GM21619 (cell line): Measurements from ENCODE around the gene HOXD9.

Experiments
- ATAC-seq: cut with Tn5 transposase; IDR thresholded peaks from one replicate; pipeline ENCODE4 v1.9.1; 2021; ENCODE audit not compliant: unreplicated experiment

HOXD9 gene

GRCh38 chr2:176164611-176165369 is 42.3 kb downstream of the HOXD9 start:
- ATAC-seq, result no peak

GRCh38 chr2:176165370-176166050 is 43.0 kb downstream of the HOXD9 start:
- ATAC-seq, result no peak

DNA sequence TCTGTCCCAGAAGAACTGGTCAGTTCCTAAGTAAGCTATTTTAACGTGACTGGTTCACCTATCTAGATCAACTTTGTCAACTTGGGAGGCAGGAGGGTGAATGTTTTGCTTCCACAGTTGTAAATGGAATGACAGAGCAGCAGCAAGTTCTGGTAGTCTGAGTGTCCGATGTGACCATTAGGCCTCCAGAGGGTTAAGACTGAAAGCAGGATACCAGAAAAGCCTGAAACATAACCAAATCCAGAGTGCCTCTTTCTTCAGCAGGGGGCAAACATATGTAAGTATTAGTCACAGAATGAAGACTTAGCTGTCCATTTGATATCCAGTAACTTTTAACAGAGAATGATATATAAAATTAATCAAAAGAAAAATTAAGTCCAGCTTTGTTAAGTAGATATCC is 43.8 kb downstream of the HOXD9 start:
- no peak for ATAC-seq

DNA sequence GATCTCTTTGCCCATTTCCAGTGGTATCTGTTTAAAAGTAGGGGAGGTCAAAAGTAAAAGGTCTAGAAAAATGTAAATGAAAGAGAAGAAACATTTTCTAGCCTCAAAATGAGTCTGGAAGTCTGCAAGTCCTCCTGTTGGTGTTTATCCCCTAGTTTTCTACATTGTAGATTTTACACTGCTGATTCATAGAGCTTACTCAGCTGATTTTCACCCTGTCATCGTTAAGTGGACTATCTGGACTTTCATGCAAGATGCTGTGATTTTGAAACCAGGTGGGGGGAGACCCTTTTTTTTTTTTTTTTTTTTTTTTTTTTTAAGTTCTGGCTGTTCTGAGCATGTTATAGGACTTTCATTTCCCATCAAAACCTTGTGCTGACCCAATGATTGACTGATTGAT is 44.9 kb downstream of the HOXD9 start:
- ATAC-seq, result no peak

- no peak for ATAC-seq
Measured at GRCh38 chr2:176169181-176169580, 46.7 kb downstream of the HOXD9 start.

GRCh38 chr2:176169711-176170110 is 47.2 kb downstream of the HOXD9 start:
- ATAC-seq, result no peak

DNA sequence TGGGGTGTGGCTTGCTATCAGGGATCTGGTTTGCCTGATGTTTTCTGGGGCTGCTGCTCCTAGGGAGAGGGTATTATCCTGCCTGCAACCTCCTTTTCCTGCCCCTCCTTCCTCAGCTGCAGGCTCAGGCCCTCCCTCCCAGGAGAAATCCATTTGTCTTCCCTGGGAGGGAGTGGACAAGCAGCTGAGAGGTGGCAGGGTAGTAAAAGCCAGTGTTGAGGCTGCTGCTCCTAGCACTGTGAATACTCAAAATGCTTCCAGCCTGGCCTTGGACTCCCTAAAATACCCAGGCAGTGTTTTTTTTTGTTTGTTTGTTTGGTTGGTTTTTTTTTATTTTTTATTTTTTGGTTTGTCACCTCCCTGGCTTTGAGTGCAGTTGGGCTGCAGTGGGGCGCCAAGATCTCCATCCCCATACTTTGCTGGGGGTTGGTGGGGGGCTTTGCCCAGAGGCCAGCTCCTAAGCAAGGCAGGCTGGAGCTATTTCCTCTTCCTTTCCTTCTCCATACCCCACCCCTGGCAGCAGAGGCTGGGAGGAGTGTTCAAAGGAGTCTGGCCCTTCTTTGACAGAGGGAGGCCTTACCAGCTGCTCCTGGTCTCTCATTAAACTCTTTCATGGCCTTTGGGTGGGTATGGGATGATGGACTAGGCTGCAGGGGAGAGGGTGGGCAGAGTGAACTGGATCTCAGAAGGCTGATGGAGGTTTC is 48.2 kb downstream of the HOXD9 start:
- no peak for ATAC-seq

GRCh38 chr2:176171351-176172006 is 49.0 kb downstream of the HOXD9 start:
- ATAC-seq, result no peak

DNA sequence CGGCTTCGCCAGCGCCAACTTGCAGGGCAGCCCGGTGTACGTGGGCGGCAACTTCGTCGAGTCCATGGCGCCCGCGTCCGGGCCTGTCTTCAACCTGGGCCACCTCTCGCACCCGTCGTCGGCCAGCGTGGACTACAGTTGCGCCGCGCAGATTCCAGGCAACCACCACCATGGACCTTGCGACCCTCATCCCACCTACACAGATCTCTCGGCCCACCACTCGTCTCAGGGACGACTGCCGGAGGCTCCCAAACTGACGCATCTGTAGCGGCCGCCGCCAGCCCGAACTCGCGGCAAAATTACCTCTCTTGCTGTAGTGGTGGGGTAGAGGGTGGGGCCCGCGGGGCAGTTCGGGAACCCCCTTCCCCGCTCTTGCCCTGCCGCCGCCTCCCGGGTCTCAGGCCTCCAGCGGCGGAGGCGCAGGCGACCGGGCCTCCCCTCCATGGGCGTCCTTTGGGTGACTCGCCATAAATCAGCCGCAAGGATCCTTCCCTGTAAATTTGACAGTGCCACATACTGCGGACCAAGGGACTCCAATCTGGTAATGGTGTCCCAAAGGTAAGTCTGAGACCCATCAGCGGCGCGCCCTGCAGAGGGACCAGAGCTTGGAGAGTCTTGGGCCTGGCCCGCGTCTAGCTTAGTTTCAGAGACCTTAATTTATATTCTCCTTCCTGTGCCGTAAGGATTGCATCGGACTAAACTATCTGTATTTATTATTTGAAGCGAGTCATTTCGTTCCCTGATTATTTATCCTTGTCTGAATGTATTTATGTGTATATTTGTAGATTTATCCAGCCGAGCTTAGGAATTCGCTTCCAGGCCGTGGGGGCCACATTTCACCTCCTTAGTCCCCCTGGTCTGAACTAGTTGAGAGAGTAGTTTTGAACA is 49.7 kb downstream of the HOXD9 start:
- no peak for ATAC-seq

GRCh38 chr2:176172895-176173566 is 50.5 kb downstream of the HOXD9 start:
- no peak for ATAC-seq

DNA sequence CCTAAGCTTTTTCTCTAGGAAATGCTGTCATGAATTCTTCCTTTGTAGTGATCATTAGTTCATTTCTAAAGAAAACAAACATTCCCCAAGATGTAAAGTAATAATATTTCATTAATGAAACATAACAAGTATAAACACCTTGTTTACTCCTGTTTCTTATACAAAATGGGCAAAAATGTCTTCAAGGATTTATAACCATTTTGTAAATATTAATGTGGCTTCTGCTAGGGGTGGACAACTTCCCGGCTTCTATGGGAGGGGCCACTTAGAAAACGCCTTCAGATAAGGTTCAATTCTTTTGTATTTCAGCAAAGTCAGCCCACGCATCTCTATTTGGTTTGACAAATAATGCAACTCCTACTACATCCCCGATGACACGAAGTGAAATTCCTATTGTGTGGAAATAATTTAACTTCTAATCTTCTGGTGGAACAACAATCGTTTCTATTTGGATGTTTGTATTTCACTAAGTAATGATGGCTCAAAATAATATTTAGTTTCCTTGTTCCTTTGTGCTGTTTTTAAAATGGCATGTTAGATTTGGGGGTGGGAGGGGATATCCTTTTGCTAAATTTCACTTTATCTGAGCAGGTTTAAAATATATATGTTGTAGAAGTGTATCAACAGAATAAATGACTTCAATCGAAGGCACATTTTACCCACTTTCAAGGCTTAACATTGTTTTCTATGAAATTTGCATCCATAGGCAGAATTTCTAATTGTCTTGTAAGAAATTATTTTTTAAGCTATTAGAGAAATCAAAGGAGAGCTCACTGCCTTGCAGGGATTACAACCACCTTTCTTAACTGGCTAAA is 51.3 kb downstream of the HOXD9 start:
- no peak for ATAC-seq

GRCh38 chr2:176174382-176174823 is 51.9 kb downstream of the HOXD9 start:
- no peak for ATAC-seq
